Uterine smooth muscle cell (primary cell): ENCODE measurements around the gene KRTAP13-3. TPM values are rescaled to one million over a fixed set of nuclear protein-coding genes. Genes with fewer than 3 reads are reported as not detected.

Experiments
- total RNA-seq: library from RNA; depleted of rRNA; stranded (reverse); fragments of >200 nt; gene quantifications from 2 replicates; pipeline ENCODE4 v1.2.3, GENCODE V29; 2014

KRTAP13-3 gene
- total RNA-seq, result not detected in 2 replicates

GRCh38 chr21:30425826-30426225 is at the start of gene KRTAP13-3:
TSS of gene KRTAP13-3 (minus strand) at chr21:30425926. CDS start at chr21:30425912, 14 bp downstream.

GRCh38 chr21:30439975-30440374 is 14.2 kb upstream of the KRTAP13-3 start, which contains the start of gene KRTAP15-1:
TSS of gene KRTAP15-1 (plus strand) at chr21:30440275. CDS start at chr21:30440328, 53 bp downstream.

GRCh38 chr21:30430170-30430655 is 4.5 kb upstream of the KRTAP13-3 start, which contains the start of gene KRTAP13-4:
TSS of gene KRTAP13-4 (plus strand) at chr21:30430220. CDS start at chr21:30430276, 56 bp downstream.

GRCh38 chr21:30395731-30396130 is 30.0 kb downstream of the KRTAP13-3 start, which contains the start of gene KRTAP13-1:
TSS of gene KRTAP13-1 (plus strand) at chr21:30396031. CDS start at chr21:30396087, 56 bp downstream.

Other genes with a start within 250 kb of the KRTAP13-3 start
- gene CLDN8, start 209.8 kb downstream of the KRTAP13-3 start, total RNA-seq, result not detected in 2 replicates
- not detected in 2 replicates for gene KRTAP24-1, start 143.0 kb downstream of the KRTAP13-3 start, total RNA-seq
- gene KRTAP25-1, start 136.4 kb downstream of the KRTAP13-3 start, total RNA-seq, result not detected in 2 replicates
- not detected in 2 replicates for gene KRTAP26-1, start 105.6 kb downstream of the KRTAP13-3 start, total RNA-seq
- not detected in 2 replicates for gene KRTAP27-1, start 88.2 kb downstream of the KRTAP13-3 start, total RNA-seq
- not detected in 2 replicates for gene KRTAP23-1, start 77.3 kb downstream of the KRTAP13-3 start, total RNA-seq
- not detected in 2 replicates for gene KRTAP13-2, start 53.7 kb downstream of the KRTAP13-3 start, total RNA-seq
- gene KRTAP13-1, start 29.9 kb downstream of the KRTAP13-3 start, total RNA-seq, result not detected in 2 replicates
- gene KRTAP13-4, start 4.3 kb upstream of the KRTAP13-3 start, total RNA-seq, result not detected in 2 replicates
- not detected in 2 replicates for gene KRTAP15-1, start 14.3 kb upstream of the KRTAP13-3 start, total RNA-seq
- gene KRTAP19-1, start 54.4 kb upstream of the KRTAP13-3 start, total RNA-seq, result not detected in 2 replicates
- gene KRTAP19-2, start 61.5 kb upstream of the KRTAP13-3 start, total RNA-seq, result not detected in 2 replicates
- gene KRTAP19-3, start 66.1 kb upstream of the KRTAP13-3 start, total RNA-seq, result not detected in 2 replicates
- gene KRTAP19-4, start 71.2 kb upstream of the KRTAP13-3 start, total RNA-seq, result not detected in 2 replicates
- gene KRTAP19-5, start 76.2 kb upstream of the KRTAP13-3 start, total RNA-seq, result not detected in 2 replicates
- gene KRTAP19-6, start 115.9 kb upstream of the KRTAP13-3 start, total RNA-seq, result not detected in 2 replicates
- gene KRTAP19-7, start 135.4 kb upstream of the KRTAP13-3 start, total RNA-seq, result not detected in 2 replicates
- gene KRTAP22-2, start 164.5 kb upstream of the KRTAP13-3 start, total RNA-seq, result not detected in 2 replicates
- not detected in 2 replicates for gene KRTAP6-3, start 166.5 kb upstream of the KRTAP13-3 start, total RNA-seq
- gene KRTAP6-2, start 173.0 kb upstream of the KRTAP13-3 start, total RNA-seq, result not detected in 2 replicates
- not detected in 2 replicates for gene KRTAP22-1, start 175.2 kb upstream of the KRTAP13-3 start, total RNA-seq
- gene KRTAP6-1, start 188.0 kb upstream of the KRTAP13-3 start, total RNA-seq, result not detected in 2 replicates
- not detected in 2 replicates for gene KRTAP20-1, start 190.5 kb upstream of the KRTAP13-3 start, total RNA-seq
- gene KRTAP20-4, start 194.7 kb upstream of the KRTAP13-3 start, total RNA-seq, result not detected in 2 replicates
- gene KRTAP20-2, start 209.3 kb upstream of the KRTAP13-3 start, total RNA-seq, result not detected in 2 replicates
- not detected in 2 replicates for gene KRTAP20-3, start 216.9 kb upstream of the KRTAP13-3 start, total RNA-seq